ENCODE results near the gene METTL5. TPM values are rescaled to one million over a fixed set of nuclear protein-coding genes. Genes with fewer than 3 reads are reported as not detected.

Gene METTL5
- total RNA-seq, 1 donor from 2014 or later, result 42.3 TPM

GRCh38 chr2:169778446-169778845, 46.3 kb downstream of the METTL5 start:
- TF ChIP-seq CTCF (IDR thresholded peaks at IDR 0.05; ENCODE audit: unreplicated experiment), result no peak
- no peaks in the 10 kb centered on the region for H3K4me1 Mint-ChIP-seq (ENCODE audit: low read depth)
- peaks cover 3% of the 10 kb centered on the region for H3K36me3 Mint-ChIP-seq (ENCODE audit: insufficient read depth)
- no peak for DNase-seq (ENCODE audit: low spot score, unreplicated experiment)
- H3K27me3 Mint-ChIP-seq, result no peaks in the 10 kb centered on the region
- H3K9me3 Mint-ChIP-seq (ENCODE audit: low read depth), result no peaks in the 10 kb centered on the region
- H3K4me3 Mint-ChIP-seq (ENCODE audit: low read depth), result no peak overlapping the region
- no peak overlapping the region for H3K27ac Mint-ChIP-seq

GRCh38 chr2:169776252-169776761, 48.4 kb downstream of the METTL5 start:
- H3K4me1 Mint-ChIP-seq (ENCODE audit: low read depth), result no peaks in the 10 kb centered on the region
- peaks cover 3% of the 10 kb centered on the region for H3K36me3 Mint-ChIP-seq (ENCODE audit: insufficient read depth)
- no peak overlapping the region for H3K4me3 Mint-ChIP-seq (ENCODE audit: low read depth)
- TF ChIP-seq CTCF (IDR thresholded peaks at IDR 0.05; ENCODE audit: unreplicated experiment), result no peak
- no peaks in the 10 kb centered on the region for H3K27me3 Mint-ChIP-seq
- no peak overlapping the region for H3K27ac Mint-ChIP-seq
- no peaks in the 10 kb centered on the region for H3K9me3 Mint-ChIP-seq (ENCODE audit: low read depth)
- DNase-seq (ENCODE audit: low spot score, unreplicated experiment), result no peak

GRCh38 chr2:169775765-169776164, 48.9 kb downstream of the METTL5 start:
- Mint-ChIP-seq H3K27me3 (no peaks in the 10 kb centered on the region), H3K4me1 (ENCODE audit: low read depth) (no peaks in the 10 kb centered on the region), H3K4me3 (ENCODE audit: low read depth) (no peak overlapping the region), H3K9me3 (ENCODE audit: low read depth) (no peaks in the 10 kb centered on the region), H3K36me3 (ENCODE audit: insufficient read depth) (peaks cover 3% of the 10 kb centered on the region), H3K27ac (no peak overlapping the region)
- no peak for TF ChIP-seq CTCF (IDR thresholded peaks at IDR 0.05; ENCODE audit: unreplicated experiment)
- DNase-seq (ENCODE audit: low spot score, unreplicated experiment), result no peak

GRCh38 chr2:169775354-169775753, 49.4 kb downstream of the METTL5 start:
- H3K4me3 Mint-ChIP-seq (ENCODE audit: low read depth), result no peak overlapping the region
- no peaks in the 10 kb centered on the region for H3K27me3 Mint-ChIP-seq
- DNase-seq (ENCODE audit: low spot score, unreplicated experiment), result no peak
- no peak overlapping the region for H3K27ac Mint-ChIP-seq
- no peaks in the 10 kb centered on the region for H3K9me3 Mint-ChIP-seq (ENCODE audit: low read depth)
- peaks cover 3% of the 10 kb centered on the region for H3K36me3 Mint-ChIP-seq (ENCODE audit: insufficient read depth)
- TF ChIP-seq CTCF (IDR thresholded peaks at IDR 0.05; ENCODE audit: unreplicated experiment), result no peak
- no peaks in the 10 kb centered on the region for H3K4me1 Mint-ChIP-seq (ENCODE audit: low read depth)

GRCh38 chr2:169772651-169773050, 52.1 kb downstream of the METTL5 start:
- Mint-ChIP-seq H3K4me3 (ENCODE audit: low read depth) (no peak overlapping the region), H3K9me3 (ENCODE audit: low read depth) (no peaks in the 10 kb centered on the region), H3K27ac (no peak overlapping the region), H3K27me3 (no peaks in the 10 kb centered on the region), H3K4me1 (ENCODE audit: low read depth) (no peaks in the 10 kb centered on the region), H3K36me3 (ENCODE audit: insufficient read depth) (no peaks in the 10 kb centered on the region)
- no peak for TF ChIP-seq CTCF (IDR thresholded peaks at IDR 0.05; ENCODE audit: unreplicated experiment)
- no peak for DNase-seq (ENCODE audit: low spot score, unreplicated experiment)

All from progenitor cell of endocrine pancreas (in vitro differentiated cells).